Stimulated activated CD8-positive, alpha-beta memory T cell treated with anti-CD3 and anti-CD28 coated beads, Interleukin-7, amount 100 ng/mL, for 4 hours (primary cell): ENCODE data around the gene UBR4.
"Not testable (repeated sequence)": the region's sequence is repeated elsewhere in the genome, so short reads cannot be mapped to it uniquely, and the experiment has no call there.

Source experiments
- DNase-seq, 2 donors: peaks; one replicate each; pipeline ENCODE4 v3.0.0-alpha.2; 2020; ENCODE audit warnings: low read depth in 2 of 2

The UBR4 gene

GRCh38 chr1:19191811-19192210 lies 18.3 kb downstream of the UBR4 start:
- DNase-seq, result no peak

- DNase-seq, result no peak
These were observed 19.6 kb downstream of the UBR4 start for GRCh38 chr1:19190468-19190867.

GRCh38 chr1:19189270-19189669 lies 20.8 kb downstream of the UBR4 start:
- DNase-seq, result no peak

- no peak for DNase-seq
These were observed 22.2 kb downstream of the UBR4 start for GRCh38 chr1:19187852-19188251.

- DNase-seq, result no peak
These were observed 24.1 kb downstream of the UBR4 start for GRCh38 chr1:19186001-19186400.

GRCh38 chr1:19182223-19182622 lies 27.8 kb downstream of the UBR4 start:
- no peak for DNase-seq

GRCh38 chr1:19180265-19180657 lies 29.8 kb downstream of the UBR4 start:
- DNase-seq, result not testable (repeated sequence)

- DNase-seq, result peak; percentile 1 to 14
These were observed 30.3 kb downstream of the UBR4 start for GRCh38 chr1:19179597-19180264.

- no peak for DNase-seq
These were observed 31.2 kb downstream of the UBR4 start for GRCh38 chr1:19178734-19179398.

GRCh38 chr1:19177811-19178210 lies 32.3 kb downstream of the UBR4 start:
- no peak for DNase-seq

- DNase-seq, result no peak
These were observed 40.4 kb downstream of the UBR4 start for GRCh38 chr1:19169642-19170041.

- DNase-seq, result no peak
These were observed 42.9 kb downstream of the UBR4 start for GRCh38 chr1:19167140-19167539.

- no peak for DNase-seq
These were observed 44.0 kb downstream of the UBR4 start for GRCh38 chr1:19166066-19166465.

- DNase-seq, result no peak
These were observed 44.6 kb downstream of the UBR4 start for GRCh38 chr1:19165501-19165900.

- no peak for DNase-seq
These were observed 45.6 kb downstream of the UBR4 start for GRCh38 chr1:19164274-19165015.

GRCh38 chr1:19163261-19163660 lies 46.8 kb downstream of the UBR4 start:
- DNase-seq, result no peak

GRCh38 chr1:19160831-19161230 lies 49.2 kb downstream of the UBR4 start:
- no peak for DNase-seq

- DNase-seq, result no peak
These were observed 52.4 kb downstream of the UBR4 start for GRCh38 chr1:19157653-19158052.

GRCh38 chr1:19156676-19157075 lies 53.4 kb downstream of the UBR4 start:
- DNase-seq, result no peak

- no peak for DNase-seq
These were observed 55.2 kb downstream of the UBR4 start for GRCh38 chr1:19154876-19155275.

GRCh38 chr1:19153169-19153568 lies 56.9 kb downstream of the UBR4 start:
- no peak for DNase-seq

- no peak for DNase-seq
These were observed 58.5 kb downstream of the UBR4 start for GRCh38 chr1:19151537-19151936.

GRCh38 chr1:19149736-19150135 lies 60.3 kb downstream of the UBR4 start:
- DNase-seq, result no peak
